ENCODE measurements around the gene DCAF5. TPM values are rescaled to one million over a fixed set of nuclear protein-coding genes. Genes with fewer than 3 reads are reported as not detected.

Gene DCAF5
- total and polyA plus RNA-seq, 2 of the 8 experiments (the other 6 are each of a cell fraction or from before 2014, with no cell fraction given) = 24.3 to 31.0 TPM

GRCh38 chr14:69049675-69050074 is 103.2 kb downstream of the DCAF5 start (continued):
- TF ChIP-seq CTCF (IDR thresholded peaks at IDR 0.05; ENCODE audit: control extremely low read depth in 1 of 3, insufficient read depth in 1 of 3, low read depth in 1 of 3, low read length in 3 of 3) = no peak
- TF ChIP-seq RXRA (IDR thresholded peaks at IDR 0.05; ENCODE audit: insufficient read depth, low read depth, low read length) = no peak
